ENCODE results near the gene RNASE13. TPM values are rescaled to one million over a fixed set of nuclear protein-coding genes. Genes with fewer than 3 reads are reported as not detected.
A peak's percentile ranks its signal among the peaks of the same experiment; 100 is the strongest.

Gene RNASE13
- polyA plus RNA-seq, 1 experiment = not detected

GRCh38 chr14:21026274-21026987 is 8.2 kb downstream of the RNASE13 start:
- Histone ChIP-seq H3K27ac (ENCODE audit: low read depth, low read length) (no peak overlapping the region), H3K27me3 (ENCODE audit: control insufficient read depth, insufficient read depth, low read length) (peaks cover 69% of the 10 kb centered on the region), H3K9me3 (ENCODE audit: control insufficient read depth, insufficient read depth, low read length) (no peaks in the 10 kb centered on the region; the same call in 1 of the 2 replicates), H3K4me3 (ENCODE audit: low read depth, low read length) (no peak overlapping the region)
- ChIA-PET CTCF (interaction anchor here (1.1 to 1.6 kb wide), 4 partner anchors 12 to 55 kb away, joined by 4 to 7 read pairs (median 6); no protein-coding TSS in a partner anchor), POLR2A (interaction anchor here (0.6 kb wide), 1 partner anchor 52 kb away, joined by 4 read pairs; no protein-coding TSS in a partner anchor)
- no peak for TF ChIP-seq CTCF (IDR thresholded peaks at IDR 0.05; ENCODE audit: low read depth, low read length)
- no peak for DNase-seq (ENCODE audit: low read depth, low spot score)

GRCh38 chr14:21025371-21026273 is 9.0 kb downstream of the RNASE13 start:
- no peaks in the 10 kb centered on the region; the same call in 1 of the 2 replicates for H3K9me3 ChIP-seq (ENCODE audit: control insufficient read depth, insufficient read depth, low read length)
- H3K27ac ChIP-seq (ENCODE audit: low read depth, low read length) = no peak overlapping the region
- no peak for TF ChIP-seq CTCF (IDR thresholded peaks at IDR 0.05; ENCODE audit: low read depth, low read length)
- peak overlapping the region; percentile 44 for H3K4me3 ChIP-seq (ENCODE audit: low read depth, low read length)
- H3K27me3 ChIP-seq (ENCODE audit: control insufficient read depth, insufficient read depth, low read length) = peaks cover 72% of the 10 kb centered on the region
- ChIA-PET POLR2A (interaction anchor here (0.6 kb wide), 1 partner anchor 51 kb away, joined by 4 read pairs; no protein-coding TSS in a partner anchor), CTCF (interaction anchor here (1.1 to 1.6 kb wide), 4 partner anchors 11 to 55 kb away, joined by 4 to 7 read pairs (median 6); no protein-coding TSS in a partner anchor)
- DNase-seq (ENCODE audit: low read depth, low spot score) = no peak

- CTCF ChIA-PET = interaction anchor here (2.7 kb wide), 1 partner anchor 10 kb away, joined by 11 read pairs; no protein-coding TSS in a partner anchor
- H3K27ac ChIP-seq (ENCODE audit: low read depth, low read length) = no peak within 1 kb of the TSS
- TF ChIP-seq CTCF (IDR thresholded peaks at IDR 0.05; ENCODE audit: low read depth, low read length) = no peak
- no peak for DNase-seq (ENCODE audit: low read depth, low spot score)
- H3K9me3 ChIP-seq (ENCODE audit: control insufficient read depth, insufficient read depth, low read length) = no peaks in the 10 kb centered on the region; the same call in 1 of the 2 replicates
- peak within 1 kb of the TSS; percentile 50 for H3K4me3 ChIP-seq (ENCODE audit: low read depth, low read length)
- POLR2A ChIA-PET = no interaction called here
- H3K27me3 ChIP-seq (ENCODE audit: control insufficient read depth, insufficient read depth, low read length) = peaks cover 75% of the 10 kb centered on the region
Measured at GRCh38 chr14:21024585-21025370, 9.8 kb downstream of the RNASE13 start, which contains the start of gene NDRG2. TSS of gene NDRG2 (minus strand) at chr14:21025061. CDS start at chr14:21023315, 1,746 bp downstream.

GRCh38 chr14:21023817-21024584 is 10.6 kb downstream of the RNASE13 start:
- H3K27me3 ChIP-seq (ENCODE audit: control insufficient read depth, insufficient read depth, low read length) = peaks cover 76% of the 10 kb centered on the region
- no peak overlapping the region for H3K27ac ChIP-seq (ENCODE audit: low read depth, low read length)
- H3K4me3 ChIP-seq (ENCODE audit: low read depth, low read length) = peak overlapping the region; percentile 50; the same call in 1 of the 2 replicates
- no peak for TF ChIP-seq CTCF (IDR thresholded peaks at IDR 0.05; ENCODE audit: low read depth, low read length)
- ChIA-PET POLR2A (no interaction called here), CTCF (interaction anchor here (1.1 to 13.3 kb wide), 3 partner anchors 9 to 83 kb away, joined by 3 to 310 read pairs (median 11); no protein-coding TSS in a partner anchor)
- no peaks in the 10 kb centered on the region; the same call in 1 of the 2 replicates for H3K9me3 ChIP-seq (ENCODE audit: control insufficient read depth, insufficient read depth, low read length)
- no peak for DNase-seq (ENCODE audit: low read depth, low spot score)

Measured in AG04450 (cell line).